Sigmoid colon (tissue), 7 donors: ENCODE results near the gene OR52N2. TPM values are rescaled to one million over a fixed set of nuclear protein-coding genes. Genes with fewer than 3 reads are reported as not detected.

Source experiments
- DNase-seq: peaks from one replicate; pipeline ENCODE4 v3.0.0-alpha.2; 2019
- H3K27ac ChIP-seq, 4 donors: fragments of 200-600 bp; sonication (generic); one replicate each; pipeline ENCODE4 v1.5.1; 2016 to 2019; ENCODE audit warnings: mild to moderate bottlenecking in 1 of 4
- H3K27me3 ChIP-seq, 3 donors: fragments of 200-600 bp; sonication (generic); one replicate each; pipeline ENCODE4 v1.5.1; 2019; ENCODE audit warnings: mild to moderate bottlenecking in 1 of 3
- H3K36me3 ChIP-seq, 4 donors: fragments of 200-600 bp; sonication (generic); one replicate each; pipeline ENCODE4 v1.5.1; 2016 to 2019
- H3K4me1 ChIP-seq, 4 donors: fragments of 200-600 bp; sonication (generic); one replicate each; pipeline ENCODE4 v1.5.1; 2017 to 2019
- H3K4me3 ChIP-seq, 4 donors: fragments of 200-600 bp; sonication (generic); one replicate each; pipeline ENCODE4 v1.5.1; 2017 to 2019; ENCODE audit warnings: mild to moderate bottlenecking in 2 of 4, moderate library complexity in 1 of 4
- H3K9me3 ChIP-seq, 4 donors: fragments of 200-600 bp in 3 of 4; sonication (generic) in 3 of 4; one replicate each; pipeline versions ENCODE4 v1.5.1 to v1.6.1; 2013 to 2019
- POLR2AphosphoS5 ChIP-seq, 4 donors: sonication (generic); formaldehyde crosslinking; IDR thresholded peaks; one replicate each; pipeline ENCODE4 v1.6.1; 2017; ENCODE audit warnings: antibody characterized with exemption in 4 of 4
- WGBS, 2 donors: extraction: QIAGEN DNeasy Blood & Tissue Kit; methylation state at CpG; one replicate each; pipeline ENCODE4 v1.1.7; 2013; 5-methylcytosine and 5-hydroxymethylcytosine counted together
- intact Hi-C: fragments of 100-400 bp; cut with DNase I; formaldehyde crosslinking; loops from one replicate; pipeline ENCODE4 v1.15.1; 2023
- polyA plus RNA-seq, 3 donors: library from polyadenylated mRNA; stranded (reverse); fragments of 200-250 nt; gene quantifications; one replicate each; pipeline ENCODE4 v1.2.3, GENCODE V29; 2013
- total RNA-seq, 4 donors: library from RNA; depleted of rRNA; stranded (reverse); fragments of >200 nt; gene quantifications; one replicate each; pipeline ENCODE4 v1.1.0, GENCODE V29; 2016
- donor health status: healthy with polysubstance abuse.
- donor health status: Bipolar disorder and iron deficiency.
- donor health status: healthy.

Gene OR52N2
- total and polyA plus RNA-seq, 7 donors, result 0.10 TPM; not detected in 6

DNA sequence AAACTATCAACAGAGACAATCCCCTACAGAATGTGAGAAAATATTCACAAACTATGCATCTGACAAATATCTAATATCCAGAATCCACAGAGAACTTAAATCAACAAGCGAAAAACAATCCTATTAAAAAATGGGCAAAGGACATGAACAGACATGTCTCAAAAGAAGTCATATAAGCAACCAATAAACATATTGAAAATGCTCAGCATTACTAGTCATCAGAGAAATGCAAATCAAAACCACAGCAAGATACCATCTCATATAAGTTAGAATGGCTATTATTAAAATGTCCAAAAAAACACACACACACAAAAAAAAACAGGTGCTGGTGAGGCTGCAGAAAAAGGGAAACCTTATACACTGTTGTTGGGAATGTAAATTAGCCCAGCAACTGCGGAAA is 57.1 kb downstream of the OR52N2 start:
- intact Hi-C loops, result no loop called here
- H3K27me3 ChIP-seq, result no peaks in the 10 kb centered on the region
- no peaks in the 10 kb centered on the region for H3K9me3 ChIP-seq
- no peak overlapping the region for H3K27ac ChIP-seq
- no peak for DNase-seq
- no peaks in the 10 kb centered on the region for H3K36me3 ChIP-seq
- 87 to 91% methylated on average over 2 of the region's 2 CpGs for WGBS, 2 donors
- no peak overlapping the region for H3K4me3 ChIP-seq
- H3K4me1 ChIP-seq, result no peaks in the 10 kb centered on the region
- no peak for TF ChIP-seq POLR2AphosphoS5 (IDR thresholded peaks at IDR 0.05)

Other genes starting within 250 kb of the OR52N2 start
- not detected for gene OR52B6, start 228.0 kb upstream of the OR52N2 start, total RNA-seq
- under 1 TPM in 1 of 3 donors, not detected in 2; 0.07 TPM for gene OR52B6, start 228.0 kb upstream of the OR52N2 start, polyA plus RNA-seq
- gene TRIM6, start 212.3 kb upstream of the OR52N2 start, total RNA-seq, result 1 to 10 TPM; 3.5 to 5.5 (median 4.8) TPM
- 1 to 10 TPM in 2 of 3 donors, under 1 TPM in 1; 0.60 to 1.2 (median 1.0) TPM for gene TRIM6, start 212.3 kb upstream of the OR52N2 start, polyA plus RNA-seq
- 10 to 100 TPM in 1 of 4 donors, 1 to 10 TPM in 3; 3.5 to 10.2 (median 7.3) TPM for gene TRIM34, start 183.9 kb upstream of the OR52N2 start, total RNA-seq
- gene TRIM34, start 183.9 kb upstream of the OR52N2 start, polyA plus RNA-seq, result 1 to 10 TPM; 3.6 to 9.1 (median 7.4) TPM
- gene TRIM5, start 123.8 kb upstream of the OR52N2 start, total RNA-seq, result 10 to 100 TPM; 11.7 to 29.9 (median 14.3) TPM
- gene TRIM5, start 123.8 kb upstream of the OR52N2 start, polyA plus RNA-seq, result 10 to 100 TPM in 1 of 3 donors, 1 to 10 TPM in 2; 5.4 to 12.4 (median 7.2) TPM
- gene TRIM22, start 119.1 kb upstream of the OR52N2 start, total RNA-seq, result 10 to 100 TPM; 21.1 to 64.8 (median 40.5) TPM
- gene TRIM22, start 119.1 kb upstream of the OR52N2 start, polyA plus RNA-seq, result 100 to 1,000 TPM in 1 of 3 donors, 1 to 10 TPM in 2; 6.6 to 106 (median 7.9) TPM
- under 1 TPM in 2 of 4 donors, not detected in 2; under 0.01 to 0.83 TPM for gene OR56B1, start 72.5 kb upstream of the OR52N2 start, total RNA-seq
- under 1 TPM in 1 of 3 donors, not detected in 2; 0.12 TPM for gene OR56B1, start 72.5 kb upstream of the OR52N2 start, polyA plus RNA-seq
- gene OR52N4, start 54.7 kb upstream of the OR52N2 start, total RNA-seq, result 1 to 10 TPM in 1 of 4 donors, not detected in 3; 1.8 TPM
- gene OR52N4, start 54.7 kb upstream of the OR52N2 start, polyA plus RNA-seq, result under 1 TPM in 1 of 3 donors, not detected in 2; 0.60 TPM
- not detected for gene OR52N5, start 25.6 kb upstream of the OR52N2 start, total RNA-seq
- gene OR52N5, start 25.6 kb upstream of the OR52N2 start, polyA plus RNA-seq, result not detected
- gene OR52N1, start 17.7 kb upstream of the OR52N2 start, total RNA-seq, result not detected
- gene OR52N1, start 17.7 kb upstream of the OR52N2 start, polyA plus RNA-seq, result not detected
- gene OR52E6, start 33.0 kb downstream of the OR52N2 start, total RNA-seq, result not detected
- gene OR52E6, start 33.0 kb downstream of the OR52N2 start, polyA plus RNA-seq, result not detected
- gene OR52E8, start 48.8 kb downstream of the OR52N2 start, total RNA-seq, result not detected
- not detected for gene OR52E8, start 48.8 kb downstream of the OR52N2 start, polyA plus RNA-seq
- not detected for gene OR52E4, start 71.7 kb downstream of the OR52N2 start, total RNA-seq
- gene OR52E4, start 71.7 kb downstream of the OR52N2 start, polyA plus RNA-seq, result not detected
- gene OR52E5, start 84.3 kb downstream of the OR52N2 start, total RNA-seq, result not detected
- not detected for gene OR52E5, start 84.3 kb downstream of the OR52N2 start, polyA plus RNA-seq
- gene OR56A3, start 133.3 kb downstream of the OR52N2 start, total RNA-seq, result not detected
- not detected for gene OR56A3, start 133.3 kb downstream of the OR52N2 start, polyA plus RNA-seq
- not detected for gene OR56A5, start 159.6 kb downstream of the OR52N2 start, total RNA-seq
- gene OR56A5, start 159.6 kb downstream of the OR52N2 start, polyA plus RNA-seq, result not detected
- not detected for gene OR52L1, start 178.1 kb downstream of the OR52N2 start, total RNA-seq
- not detected for gene OR52L1, start 178.1 kb downstream of the OR52N2 start, polyA plus RNA-seq
- gene OR56A4, start 198.0 kb downstream of the OR52N2 start, total RNA-seq, result not detected
- gene OR56A4, start 198.0 kb downstream of the OR52N2 start, polyA plus RNA-seq, result not detected
- under 1 TPM in 1 of 4 donors, not detected in 3; under 0.01 TPM for gene OR56A1, start 221.8 kb downstream of the OR52N2 start, total RNA-seq
- gene OR56A1, start 221.8 kb downstream of the OR52N2 start, polyA plus RNA-seq, result not detected